HEK293T (cell line): Measurements from ENCODE around the gene SEMA3B.
"Not testable (repeated sequence)": the region's sequence is repeated elsewhere in the genome, so short reads cannot be mapped to it uniquely, and the experiment has no call there.

Experiments used
- ARNT ChIP-seq: fragments of 450-650 bp; IDR thresholded peaks from 2 replicates; pipeline ENCODE4 v1.6.1; 2017; ENCODE audit warnings: mild to moderate bottlenecking
- BHLHE40 ChIP-seq: fragments of 450-650 bp; IDR thresholded peaks from 2 replicates; pipeline ENCODE4 v1.6.1; 2016; ENCODE audit warnings: mild to moderate bottlenecking, moderate library complexity, borderline replicate concordance
- CTBP1 ChIP-seq: fragments of 450-650 bp; IDR thresholded peaks from 2 replicates; pipeline ENCODE4 v1.6.1; 2016; ENCODE audit warnings: borderline replicate concordance
- FOXA1 ChIP-seq: fragments of 450-650 bp; IDR thresholded peaks from 2 replicates; pipeline ENCODE4 v1.6.1; 2016; ENCODE audit warnings: mild to moderate bottlenecking
- FOXK2 ChIP-seq: fragments of 450-650 bp; IDR thresholded peaks from 2 replicates; pipeline ENCODE4 v1.6.1; 2016; ENCODE audit warnings: mild to moderate bottlenecking
- FOXM1 ChIP-seq: fragments of 450-650 bp; IDR thresholded peaks from 2 replicates; pipeline ENCODE4 v1.6.1; 2017; ENCODE audit warnings: mild to moderate bottlenecking, borderline replicate concordance
- L3MBTL2 ChIP-seq: fragments of 450-650 bp; conservative IDR thresholded peaks from 2 replicates; pipeline ENCODE4 v1.6.1; 2016; ENCODE audit warnings: mild to moderate bottlenecking
- NFRKB ChIP-seq: fragments of 450-650 bp; IDR thresholded peaks from 2 replicates; pipeline ENCODE4 v1.6.1; 2016; ENCODE audit warnings: mild to moderate bottlenecking, moderate library complexity
- SP1 ChIP-seq: fragments of 450-650 bp; IDR thresholded peaks from 2 replicates; pipeline ENCODE4 v1.6.1; 2017
- ZNF384 ChIP-seq: fragments of 450-650 bp; IDR thresholded peaks from 2 replicates; pipeline ENCODE4 v1.6.1; 2016

DNA sequence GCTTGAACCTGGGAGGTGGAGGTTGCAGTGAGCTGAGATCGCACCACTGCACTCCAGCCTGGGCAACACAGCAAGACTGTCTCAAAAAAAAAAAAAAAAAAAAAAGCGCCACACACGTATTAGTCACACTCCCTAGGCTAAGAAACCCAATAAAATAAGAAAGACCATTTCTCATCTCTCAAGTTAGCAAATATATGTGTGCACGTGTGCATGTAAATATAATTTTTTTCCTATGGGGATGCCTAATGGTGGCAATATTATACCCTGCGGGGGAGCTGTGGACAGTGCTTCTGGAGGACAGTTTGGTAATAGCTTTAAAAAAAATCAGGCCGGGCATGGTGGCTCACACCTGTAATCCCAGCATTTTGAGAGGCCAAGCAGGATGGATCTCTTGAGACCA is 15.2 kb downstream of the SEMA3B start:
- not testable (repeated sequence) for TF ChIP-seq FOXM1, BHLHE40, ARNT, L3MBTL2, NFRKB, FOXK2, FOXA1, SP1, ZNF384, CTBP1
